Activated CD8-positive, alpha-beta T cell treated with anti-CD3 and anti-CD28 coated beads for 36 hours (primary cell): Measurements from ENCODE around the gene ATP9B. TPM values are rescaled to one million over a fixed set of nuclear protein-coding genes. Genes with fewer than 3 reads are reported as not detected.

ENCODE experiments used
- ATAC-seq: fragments of 200-7000 bp; cut with Tn5 transposase; one replicate; pipeline ENCODE4 v1.10.0; 2021; ENCODE audit warnings: mild to moderate bottlenecking, moderate library complexity
- CTCF ChIA-PET: fragments of 350-600 bp; sonication (Branson Sonifier 250); formaldehyde crosslinking; loops from one replicate; lab custom pipeline; 2021; ENCODE audit warnings: antibody characterized with exemption; lab: Charles Lee
- POLR2A ChIA-PET: fragments of 350-600 bp; sonication (Branson Sonifier 250); formaldehyde crosslinking; loops from one replicate; lab custom pipeline; 2021; ENCODE audit warnings: antibody characterized with exemption; lab: Charles Lee
- DNase-seq: peaks from one replicate; pipeline ENCODE4 v3.0.0-alpha.2; 2020
- H3K27ac Mint-ChIP-seq: one replicate; pipeline ENCODE4 v1.8.0; 2021; ENCODE audit warnings: mild to moderate bottlenecking, mixed read lengths
- H3K27me3 Mint-ChIP-seq: one replicate; pipeline ENCODE4 v1.8.0; 2021; ENCODE audit warnings: mixed read lengths
- H3K36me3 Mint-ChIP-seq: one replicate; pipeline ENCODE4 v1.8.0; 2021; ENCODE audit warnings: low read depth, mixed read lengths
- H3K4me1 Mint-ChIP-seq: one replicate; pipeline ENCODE4 v1.8.0; 2021; ENCODE audit warnings: low read depth, mixed read lengths
- H3K4me3 Mint-ChIP-seq: one replicate; pipeline ENCODE4 v1.8.0; 2021; ENCODE audit warnings: mild to moderate bottlenecking, moderate library complexity, mixed read lengths
- H3K9me3 Mint-ChIP-seq: one replicate; pipeline ENCODE4 v1.8.0; 2021; ENCODE audit warnings: mixed read lengths
- intact Hi-C: fragments of 100-400 bp; cut with micrococcal nuclease; formaldehyde crosslinking; loops from one replicate; pipeline ENCODE4 v1.10.0; 2022
- total RNA-seq, 2 experiments: library from RNA; stranded (reverse); gene quantifications; one replicate each; pipeline ENCODE4 v1.2.3, GENCODE V29; 2021
- TF ChIP-seq, protein P1 (sequence below): fragments of 200-600 bp; IDR thresholded peaks from one replicate; pipeline ENCODE4 v1.8.0; 2022; ENCODE audit warnings: antibody characterized with exemption, mild to moderate bottlenecking

The ATP9B gene
- total RNA-seq, 2 experiments from 2014 or later: 18.9 to 21.1 TPM

DNA sequence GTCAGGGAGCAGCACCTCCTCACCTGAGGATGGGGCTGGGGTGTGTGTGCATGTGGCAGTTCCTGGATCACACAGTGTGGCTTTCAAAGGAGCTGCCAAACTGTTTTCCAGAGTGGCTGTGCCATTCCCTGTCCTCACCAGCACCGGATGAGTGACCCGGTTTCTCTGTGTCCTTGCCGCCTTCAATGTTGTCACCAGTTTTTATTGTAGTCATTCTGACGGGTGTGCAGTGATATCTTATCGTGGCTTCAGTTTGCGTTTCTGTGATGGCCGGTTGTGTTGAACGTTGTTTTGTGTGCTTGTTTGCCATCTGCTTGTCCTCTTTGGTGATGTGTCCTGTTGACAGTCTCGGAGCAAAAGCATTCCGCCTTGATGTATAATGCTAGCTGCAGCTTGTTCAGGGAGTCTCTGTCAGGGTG lies 108.9 kb downstream of the ATP9B start:
- ChIA-PET POLR2A (no interaction called here), CTCF (no interaction called here)
- Mint-ChIP-seq H3K36me3 (peaks cover 13% of the 10 kb centered on the region), H3K4me1 (peaks cover 11% of the 10 kb centered on the region), H3K27ac (no peak overlapping the region), H3K4me3 (no peak overlapping the region), H3K27me3 (no peaks in the 10 kb centered on the region), H3K9me3 (no peaks in the 10 kb centered on the region)
- ATAC-seq (no peak), DNase-seq (no peak)
- intact Hi-C loops: no loop called here
- TF ChIP-seq, protein P1, sequence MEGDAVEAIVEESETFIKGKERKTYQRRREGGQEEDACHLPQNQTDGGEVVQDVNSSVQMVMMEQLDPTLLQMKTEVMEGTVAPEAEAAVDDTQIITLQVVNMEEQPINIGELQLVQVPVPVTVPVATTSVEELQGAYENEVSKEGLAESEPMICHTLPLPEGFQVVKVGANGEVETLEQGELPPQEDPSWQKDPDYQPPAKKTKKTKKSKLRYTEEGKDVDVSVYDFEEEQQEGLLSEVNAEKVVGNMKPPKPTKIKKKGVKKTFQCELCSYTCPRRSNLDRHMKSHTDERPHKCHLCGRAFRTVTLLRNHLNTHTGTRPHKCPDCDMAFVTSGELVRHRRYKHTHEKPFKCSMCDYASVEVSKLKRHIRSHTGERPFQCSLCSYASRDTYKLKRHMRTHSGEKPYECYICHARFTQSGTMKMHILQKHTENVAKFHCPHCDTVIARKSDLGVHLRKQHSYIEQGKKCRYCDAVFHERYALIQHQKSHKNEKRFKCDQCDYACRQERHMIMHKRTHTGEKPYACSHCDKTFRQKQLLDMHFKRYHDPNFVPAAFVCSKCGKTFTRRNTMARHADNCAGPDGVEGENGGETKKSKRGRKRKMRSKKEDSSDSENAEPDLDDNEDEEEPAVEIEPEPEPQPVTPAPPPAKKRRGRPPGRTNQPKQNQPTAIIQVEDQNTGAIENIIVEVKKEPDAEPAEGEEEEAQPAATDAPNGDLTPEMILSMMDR: no peak

DNA sequence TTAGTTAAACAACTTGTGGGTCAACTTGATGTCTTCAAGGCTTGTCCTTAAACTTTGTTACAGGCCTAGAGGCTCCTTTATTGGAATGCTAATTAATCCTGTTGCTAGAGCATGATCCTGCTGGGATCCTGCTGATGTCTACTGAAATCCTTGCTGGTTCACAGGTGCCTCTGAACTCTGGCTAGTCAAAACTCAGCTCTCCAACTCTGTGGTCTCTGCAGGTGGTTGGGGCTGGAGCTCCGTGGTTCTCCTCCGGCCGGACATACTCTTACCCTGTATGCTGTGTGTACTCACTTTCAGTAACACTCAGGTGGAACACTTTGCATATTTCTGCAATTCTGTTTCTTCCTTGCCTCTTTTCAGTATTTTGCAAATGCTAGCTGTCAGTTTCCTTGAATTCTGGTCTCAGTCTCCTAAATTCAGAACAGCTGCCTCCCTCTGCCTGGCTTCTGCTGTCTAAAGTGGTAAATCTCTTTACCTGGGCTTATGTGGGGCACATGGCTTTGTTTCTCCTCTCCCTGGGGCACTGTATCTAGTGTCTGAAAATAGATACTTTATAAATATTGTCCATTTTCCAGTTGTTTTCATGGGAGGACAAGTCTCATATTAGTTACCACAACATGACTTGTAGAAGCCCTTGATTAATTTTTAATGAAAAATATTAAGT lies 113.0 kb downstream of the ATP9B start:
- H3K27ac Mint-ChIP-seq: no peak overlapping the region
- peaks cover 15% of the 10 kb centered on the region for H3K36me3 Mint-ChIP-seq
- H3K9me3 Mint-ChIP-seq: no peaks in the 10 kb centered on the region
- TF ChIP-seq, protein P1: no peak
- intact Hi-C loops: no loop called here
- CTCF ChIA-PET: no interaction called here
- DNase-seq: no peak
- ATAC-seq: no peak
- H3K27me3 Mint-ChIP-seq: no peaks in the 10 kb centered on the region
- H3K4me1 Mint-ChIP-seq: peaks cover 18% of the 10 kb centered on the region
- POLR2A ChIA-PET: no interaction called here
- H3K4me3 Mint-ChIP-seq: no peak overlapping the region

DNA sequence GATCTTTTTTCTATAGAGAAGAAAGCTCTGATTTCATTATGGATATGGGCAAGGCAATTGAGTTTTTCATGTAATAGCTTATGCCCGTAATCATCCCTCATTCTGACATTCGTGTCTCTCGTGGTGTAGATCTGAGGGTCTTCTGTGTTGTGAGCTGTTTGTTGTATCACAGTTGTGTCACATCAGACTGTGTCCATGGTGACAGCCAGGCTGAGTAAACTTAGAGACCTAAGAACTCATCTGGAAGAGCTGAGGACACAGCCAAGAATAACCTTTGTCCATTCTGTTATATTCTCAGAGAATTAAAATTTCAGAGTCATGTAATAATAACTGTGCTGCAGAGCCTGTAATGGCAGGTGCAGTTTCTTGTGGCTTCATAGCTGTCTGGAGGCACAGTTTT lies 116.5 kb downstream of the ATP9B start:
- no peak overlapping the region for H3K27ac Mint-ChIP-seq
- CTCF ChIA-PET: interaction anchor here (0.9 to 1.2 kb wide), 2 partner anchors 11 to 29 kb away, joined by 3 read pairs; no protein-coding TSS in a partner anchor
- no peak overlapping the region for H3K4me3 Mint-ChIP-seq
- no peak for DNase-seq
- no peak for ATAC-seq
- POLR2A ChIA-PET: no interaction called here
- intact Hi-C loops: no loop called here
- TF ChIP-seq, protein P1: no peak
- H3K36me3 Mint-ChIP-seq: peaks cover 8% of the 10 kb centered on the region
- no peaks in the 10 kb centered on the region for H3K27me3 Mint-ChIP-seq
- peaks cover 11% of the 10 kb centered on the region for H3K4me1 Mint-ChIP-seq
- H3K9me3 Mint-ChIP-seq: no peaks in the 10 kb centered on the region

DNA sequence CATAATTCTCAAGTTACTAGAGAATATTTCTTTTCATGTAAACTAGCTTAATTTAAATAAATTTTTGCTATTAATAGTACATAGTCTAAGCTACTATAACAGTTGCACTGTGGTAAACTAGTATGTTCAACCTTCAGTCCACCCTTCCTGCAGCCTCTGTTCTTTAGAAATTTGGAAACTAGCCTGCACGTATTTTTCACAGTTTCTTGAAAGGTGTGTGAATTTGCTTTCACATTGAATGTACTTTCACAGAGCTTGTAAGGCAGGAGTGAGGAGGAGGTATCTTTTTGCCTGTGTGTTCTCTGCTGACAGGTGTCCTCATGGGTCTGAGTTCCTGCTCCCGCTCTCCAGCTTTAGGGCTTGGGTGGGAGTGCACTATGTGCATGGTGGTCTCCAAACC lies 117.5 kb downstream of the ATP9B start:
- ChIA-PET POLR2A (interaction anchor here (0.6 kb wide), 1 partner anchor 51 kb away, joined by 3 read pairs; no protein-coding TSS in a partner anchor), CTCF (interaction anchor here (0.6 to 1.2 kb wide), 3 partner anchors 10 to 61 kb away, joined by 3 read pairs; no protein-coding TSS in a partner anchor)
- H3K4me3 Mint-ChIP-seq: no peak overlapping the region
- intact Hi-C loops: no loop called here
- TF ChIP-seq, protein P1: no peak
- no peaks in the 10 kb centered on the region for H3K27me3 Mint-ChIP-seq
- no peaks in the 10 kb centered on the region for H3K9me3 Mint-ChIP-seq
- no peak overlapping the region for H3K27ac Mint-ChIP-seq
- ATAC-seq: no peak
- no peak for DNase-seq
- H3K36me3 Mint-ChIP-seq: peaks cover 9% of the 10 kb centered on the region
- H3K4me1 Mint-ChIP-seq: peaks cover 12% of the 10 kb centered on the region

DNA sequence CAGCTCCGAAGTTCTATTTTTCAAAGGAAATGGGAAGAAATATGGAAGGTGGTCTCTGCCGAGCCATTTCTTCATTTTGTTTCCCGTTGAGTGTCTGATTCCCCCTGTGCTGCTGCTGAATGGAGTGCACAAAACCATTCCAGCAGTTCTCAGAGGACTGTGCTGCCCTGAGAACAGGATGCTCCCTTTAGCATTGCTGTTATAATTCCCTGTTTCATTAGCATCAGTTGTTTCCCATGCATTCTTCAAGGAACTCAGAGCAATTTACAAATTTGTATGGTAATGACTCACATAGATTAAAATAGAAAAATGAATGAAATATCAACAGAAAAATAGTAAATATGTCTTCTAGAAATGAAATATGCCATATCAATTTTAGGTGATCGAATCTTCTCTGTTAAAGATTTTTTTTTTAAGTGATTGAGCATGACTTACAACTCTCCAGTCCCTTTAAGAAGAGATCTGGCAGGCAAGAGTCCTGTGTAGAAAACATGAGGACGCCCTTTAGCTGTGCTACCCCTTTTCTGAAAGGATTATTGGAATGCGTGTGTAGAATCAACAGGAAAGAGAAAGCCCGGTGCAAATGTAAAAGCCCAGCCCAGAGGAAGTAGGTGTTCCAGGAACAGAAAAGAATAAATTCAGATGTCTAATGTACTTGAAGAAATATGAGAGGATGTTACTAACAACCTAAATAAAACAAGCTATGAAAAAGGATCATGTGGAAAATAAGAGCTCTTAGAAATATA lies 118.5 kb downstream of the ATP9B start:
- Mint-ChIP-seq H3K36me3 (peaks cover 13% of the 10 kb centered on the region), H3K4me1 (peaks cover 15% of the 10 kb centered on the region), H3K27me3 (no peaks in the 10 kb centered on the region), H3K4me3 (no peak overlapping the region), H3K27ac (no peak overlapping the region), H3K9me3 (no peaks in the 10 kb centered on the region)
- intact Hi-C loops: no loop called here
- no peak for ATAC-seq
- no peak for DNase-seq
- ChIA-PET CTCF (interaction anchor here (1.1 kb wide), 1 partner anchor 13 kb away, joined by 3 read pairs; no protein-coding TSS in a partner anchor), POLR2A (interaction anchor here (0.6 kb wide), 1 partner anchor 52 kb away, joined by 3 read pairs; no protein-coding TSS in a partner anchor)
- TF ChIP-seq, protein P1: no peak
